HepG2 (cell line): ENCODE data around the gene CXXC5. TPM values are rescaled to one million over a fixed set of nuclear protein-coding genes. Genes with fewer than 3 reads are reported as not detected.

ENCODE experiments used
- CBFB ChIP-seq: sonication (generic); formaldehyde crosslinking; IDR thresholded peaks from 2 replicates; pipeline ENCODE4 v1.4.0; 2020; ENCODE audit warnings: missing genetic modification reagents
- CREM ChIP-seq, 2 experiments: sonication (generic) in 1 of 2; formaldehyde crosslinking in 1 of 2; IDR thresholded peaks; 2 replicates each; pipeline versions ENCODE4 v1.4.0 to v1.6.1; 2016 to 2020; ENCODE audit warnings: antibody characterized with exemption in 1 of 2, mild to moderate bottlenecking in 1 of 2, missing genetic modification reagents in 1 of 2
- HDAC1 ChIP-seq: sonication (generic); formaldehyde crosslinking; IDR thresholded peaks from 2 replicates; pipeline ENCODE4 v1.5.1; 2020; ENCODE audit warnings: mild to moderate bottlenecking, missing genetic modification reagents
- HNF1B ChIP-seq: sonication (generic); formaldehyde crosslinking; IDR thresholded peaks from 2 replicates; pipeline ENCODE4 v1.5.1; 2020; ENCODE audit warnings: mild to moderate bottlenecking, moderate library complexity, missing genetic modification reagents
- HOXD1 ChIP-seq: sonication (generic); formaldehyde crosslinking; IDR thresholded peaks from 2 replicates; pipeline ENCODE4 v1.5.0; 2020; ENCODE audit warnings: missing genetic modification reagents
- MAX ChIP-seq: IDR thresholded peaks from 2 replicates; pipeline ENCODE4 v1.6.1; 2012; ENCODE audit warnings: inconsistent platforms
- MTF1 ChIP-seq: sonication (generic); formaldehyde crosslinking; IDR thresholded peaks from 2 replicates; pipeline ENCODE4 v1.5.0; 2020; ENCODE audit warnings: missing genetic modification reagents
- PRDM10 ChIP-seq: sonication (generic); formaldehyde crosslinking; IDR thresholded peaks from 2 replicates; pipeline ENCODE4 v1.4.0; 2020; ENCODE audit warnings: low read depth, missing genetic modification reagents
- RXRB ChIP-seq: IDR thresholded peaks from 2 replicates; pipeline ENCODE4 v1.6.1; 2016; ENCODE audit warnings: borderline replicate concordance, missing genetic modification reagents, missing compliant biosample characterization
- ZBTB14 ChIP-seq: sonication (generic); formaldehyde crosslinking; IDR thresholded peaks from 2 replicates; pipeline ENCODE4 v1.4.0; 2020; ENCODE audit warnings: missing genetic modification reagents
- ZBTB25 ChIP-seq: IDR thresholded peaks from 2 replicates; pipeline ENCODE4 v1.6.1; 2018; ENCODE audit warnings: missing genetic modification reagents
- ZFP91 ChIP-seq: sonication (generic); formaldehyde crosslinking; IDR thresholded peaks from 2 replicates; pipeline ENCODE4 v1.9.0; 2022; ENCODE audit warnings: missing genetic modification reagents, mild to moderate bottlenecking, borderline replicate concordance
- ZNF20 ChIP-seq: sonication (generic); formaldehyde crosslinking; IDR thresholded peaks from 2 replicates; pipeline ENCODE4 v1.4.0; 2020; ENCODE audit warnings: mild to moderate bottlenecking, moderate library complexity, missing genetic modification reagents
- ZNF24 ChIP-seq: fragments of 450-650 bp; IDR thresholded peaks from 2 replicates; pipeline ENCODE4 v1.6.1; 2017; ENCODE audit warnings: antibody characterized with exemption, mild to moderate bottlenecking
- ZNF274 ChIP-seq: sonication (generic); formaldehyde crosslinking; IDR thresholded peaks from 2 replicates; pipeline ENCODE4 v1.5.1; 2020; ENCODE audit warnings: mild to moderate bottlenecking, missing genetic modification reagents
- ZNF362 ChIP-seq: sonication (generic); formaldehyde crosslinking; IDR thresholded peaks from 2 replicates; pipeline ENCODE4 v1.4.0; 2020; ENCODE audit warnings: missing genetic modification reagents, mild to moderate bottlenecking, borderline replicate concordance
- ZNF816 ChIP-seq: sonication (generic); formaldehyde crosslinking; IDR thresholded peaks from 2 replicates; pipeline ENCODE4 v1.8.0; 2022; ENCODE audit warnings: missing genetic modification reagents, mild to moderate bottlenecking, borderline replicate concordance
- ZSCAN12 ChIP-seq: sonication (generic); formaldehyde crosslinking; IDR thresholded peaks from 2 replicates; pipeline ENCODE4 v1.9.0; 2021; ENCODE audit warnings: mild to moderate bottlenecking, missing genetic modification reagents
- polyA plus RNA-seq, 8 experiments: library from polyadenylated mRNA; depleted of rRNA in 3 of 8; stranded (reverse) in 7 of 8; unstranded in 1 of 8; fragments of >200 nt; fragmentation: Illumina TruSeq in 4 of 8; extraction: Trizol in 4 of 8; gene quantifications; 2 replicates each; pipeline versions ENCODE4 v1.2.1 to v1.2.3, GENCODE V29; 2011 to 2016; ENCODE audit warnings: low read depth in 4 of 8, missing spikeins in 1 of 8, mixed read lengths in 1 of 8; ENCODE audit not compliant: insufficient read depth in 1 of 8
- total RNA-seq, 5 experiments: library from RNA; depleted of rRNA; stranded (reverse); fragments of >200 nt; fragmentation: Illumina TruSeq; extraction: Trizol; gene quantifications; 2 replicates each; pipeline ENCODE4 v1.2.3, GENCODE V29; 2016; ENCODE audit warnings: low read depth in 1 of 5

The CXXC5 gene
- total and polyA plus RNA-seq, 2 of the 13 experiments (the other 11 are each of a cell fraction or from before 2014, with no cell fraction given) = 32.3 to 33.0 TPM

GRCh38 chr5:139635606-139636206, 12.4 kb upstream of the CXXC5 start (continued):
- TF ChIP-seq ZBTB25 (CRISPR knock-in tag) (no peak), ZFP91 (peak; percentile 24), ZNF362 (no peak), ZNF20 (CRISPR knock-in tag) (no peak), HNF1B (CRISPR knock-in tag) (0 out of 2 replicates have a peak, but pooled peaks have one; percentile 21), PRDM10 (CRISPR knock-in tag) (no peak), CBFB (CRISPR knock-in tag) (no peak), HDAC1 (CRISPR knock-in tag) (no peak), MAX (0 out of 2 replicates have a peak, but pooled peaks have one; percentile 41), ZSCAN12 (CRISPR knock-in tag) (no peak), MTF1 (CRISPR knock-in tag) (no peak), ZBTB14 (CRISPR knock-in tag) (no peak), ZNF816 (CRISPR knock-in tag) (no peak), ZNF274 (CRISPR knock-in tag) (0 out of 2 replicates have a peak, but pooled peaks have one; percentile 17), RXRB (CRISPR knock-in tag) (no peak), CREM (IDR thresholded peaks at IDR 0.05) (0 out of 2 replicates have a peak, but pooled peaks have one; percentile 16), CREM (CRISPR knock-in tag; IDR thresholded peaks at IDR 0.05) (no peak), ZNF24 (no peak), HOXD1 (CRISPR knock-in tag) (no peak)
